Measurements from ENCODE around the gene LHX3.

LHX3 gene

GRCh38 chr9:136174779-136175615, 29.9 kb downstream of the LHX3 start:
- DNase-seq: no peak

- DNase-seq: no peak
These were observed 31.2 kb downstream of the LHX3 start for GRCh38 chr9:136173648-136174290.

GRCh38 chr9:136172412-136173079, 32.4 kb downstream of the LHX3 start:
- no peak for DNase-seq

GRCh38 chr9:136171801-136172411, 33.0 kb downstream of the LHX3 start:
- DNase-seq: no peak

GRCh38 chr9:136171009-136171800, 33.7 kb downstream of the LHX3 start:
- no peak for DNase-seq

- peak; percentile 34 to 39 for DNase-seq
These were observed 34.7 kb downstream of the LHX3 start for GRCh38 chr9:136170006-136170901.

GRCh38 chr9:136169495-136169894, 35.4 kb downstream of the LHX3 start:
- DNase-seq: no peak

- no peak for DNase-seq
These were observed 41.6 kb downstream of the LHX3 start for GRCh38 chr9:136163248-136163850.

- DNase-seq: no peak
These were observed 43.8 kb downstream of the LHX3 start for GRCh38 chr9:136160995-136161610.

GRCh38 chr9:136160381-136160841, 44.5 kb downstream of the LHX3 start:
- no peak for DNase-seq

- no peak for DNase-seq
These were observed 45.1 kb downstream of the LHX3 start for GRCh38 chr9:136159851-136160250.

- no peak for DNase-seq
These were observed 47.3 kb downstream of the LHX3 start for GRCh38 chr9:136157477-136158265.

- no peak for DNase-seq
These were observed 48.5 kb downstream of the LHX3 start for GRCh38 chr9:136156209-136157120.

- no peak for DNase-seq
These were observed 49.4 kb downstream of the LHX3 start for GRCh38 chr9:136155576-136155975.

GRCh38 chr9:136154943-136155342, 50.0 kb downstream of the LHX3 start:
- no peak for DNase-seq

- no peak for DNase-seq
These were observed 51.4 kb downstream of the LHX3 start for GRCh38 chr9:136153381-136154065.

GRCh38 chr9:136152931-136153330, 52.0 kb downstream of the LHX3 start:
- no peak for DNase-seq

- no peak for DNase-seq
These were observed 52.4 kb downstream of the LHX3 start for GRCh38 chr9:136152543-136152866.
